Fibroblast of lung (primary cell): ENCODE data around the gene METAP1D.

ENCODE experiments used
- EZH2 ChIP-seq: IDR thresholded peaks from 2 replicates; pipeline ENCODE4 v1.5.1; 2012; ENCODE audit warnings: low read length, control low read depth, mild to moderate bottlenecking; ENCODE audit errors: missing control alignments
- TF ChIP-seq, protein P1 (sequence below), 2 donors: IDR thresholded peaks in 1 of 2; conservative IDR thresholded peaks in 1 of 2; 1 replicate in 1 of 2; 2 replicates in 1 of 2; pipeline ENCODE4 v1.5.1; 2011 to 2012; ENCODE audit warnings: low read length in 2 of 2, control low read depth in 1 of 2, inconsistent platforms in 1 of 2, low read depth in 1 of 2, mild to moderate bottlenecking in 1 of 2

DNA sequence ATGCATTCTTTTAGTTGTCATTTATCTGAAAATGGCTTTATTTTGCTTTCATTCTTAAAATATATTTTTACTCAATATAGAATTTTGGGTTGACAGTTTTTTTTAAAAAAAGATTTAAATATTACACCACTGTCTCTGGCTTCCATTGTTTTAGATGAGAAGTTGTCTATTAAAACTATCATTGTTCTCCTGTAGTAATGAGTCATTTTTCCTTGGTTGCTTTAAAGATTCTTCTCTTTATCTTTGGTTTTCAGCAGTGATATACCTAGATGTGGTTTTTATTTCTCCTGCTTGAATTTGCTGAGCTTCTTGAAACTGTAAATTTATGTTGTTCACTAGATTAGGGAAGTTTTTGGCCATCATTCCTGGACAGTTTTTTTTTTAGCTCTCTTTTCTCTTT lies 129.7 kb downstream of the METAP1D start:
- TF ChIP-seq EZH2, result no peak
- TF ChIP-seq, protein P1, sequence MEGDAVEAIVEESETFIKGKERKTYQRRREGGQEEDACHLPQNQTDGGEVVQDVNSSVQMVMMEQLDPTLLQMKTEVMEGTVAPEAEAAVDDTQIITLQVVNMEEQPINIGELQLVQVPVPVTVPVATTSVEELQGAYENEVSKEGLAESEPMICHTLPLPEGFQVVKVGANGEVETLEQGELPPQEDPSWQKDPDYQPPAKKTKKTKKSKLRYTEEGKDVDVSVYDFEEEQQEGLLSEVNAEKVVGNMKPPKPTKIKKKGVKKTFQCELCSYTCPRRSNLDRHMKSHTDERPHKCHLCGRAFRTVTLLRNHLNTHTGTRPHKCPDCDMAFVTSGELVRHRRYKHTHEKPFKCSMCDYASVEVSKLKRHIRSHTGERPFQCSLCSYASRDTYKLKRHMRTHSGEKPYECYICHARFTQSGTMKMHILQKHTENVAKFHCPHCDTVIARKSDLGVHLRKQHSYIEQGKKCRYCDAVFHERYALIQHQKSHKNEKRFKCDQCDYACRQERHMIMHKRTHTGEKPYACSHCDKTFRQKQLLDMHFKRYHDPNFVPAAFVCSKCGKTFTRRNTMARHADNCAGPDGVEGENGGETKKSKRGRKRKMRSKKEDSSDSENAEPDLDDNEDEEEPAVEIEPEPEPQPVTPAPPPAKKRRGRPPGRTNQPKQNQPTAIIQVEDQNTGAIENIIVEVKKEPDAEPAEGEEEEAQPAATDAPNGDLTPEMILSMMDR (conservative IDR thresholded peaks at IDR 0.05 in 1 of 2, IDR thresholded peaks at IDR 0.05 in 1 of 2; ENCODE audit: low read depth in 1 of 2, low read length in 2 of 2), result no peak
